Activated T-helper 9 cell treated with anti-CD3 and anti-CD28 coated beads, Interleukin-2, amount 50 U/mL, for 16 hours (primary cell): ENCODE measurements around the gene KCNN1.

Experiments
- DNase-seq: peaks from one replicate; pipeline ENCODE4 v3.0.0-alpha.2; 2020; ENCODE audit warnings: low read depth

Gene KCNN1

DNA sequence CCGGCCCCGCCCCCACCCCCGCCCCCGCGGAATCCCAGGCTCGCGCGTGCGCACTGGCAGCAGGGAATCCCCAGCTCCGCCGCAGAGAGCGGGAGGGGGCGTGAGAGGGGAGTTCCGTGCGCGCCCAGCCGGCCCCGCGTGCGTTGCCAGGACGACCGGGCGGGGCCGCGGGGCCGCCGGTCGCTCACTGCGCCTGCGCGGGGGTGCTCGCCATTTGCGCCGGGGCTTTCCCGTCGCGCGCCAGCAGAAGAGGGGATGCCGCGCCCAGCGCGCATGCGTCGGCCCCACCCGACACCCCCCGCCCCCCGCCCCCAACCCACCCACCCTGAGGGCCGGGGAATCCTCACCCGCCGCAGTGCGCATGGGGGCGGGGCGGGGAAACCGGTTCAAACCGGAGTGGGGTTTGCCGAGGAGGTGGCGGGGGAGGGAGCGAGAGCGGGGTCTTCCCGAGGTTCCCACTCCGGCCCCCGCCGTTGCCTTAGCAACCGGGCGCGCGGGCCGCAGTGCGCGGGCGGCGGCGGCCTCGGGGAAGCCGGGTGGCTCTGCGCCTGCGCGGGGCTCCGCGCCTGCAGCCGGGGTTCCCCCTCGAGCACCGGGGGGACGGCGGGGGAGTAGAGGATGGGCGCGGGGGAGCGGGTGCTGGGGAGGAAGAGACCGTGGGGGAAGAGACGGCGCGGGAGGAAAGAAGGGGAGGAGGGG, 18.9 kb upstream of the KCNN1 start:
- DNase-seq, result peak; percentile 96

DNA sequence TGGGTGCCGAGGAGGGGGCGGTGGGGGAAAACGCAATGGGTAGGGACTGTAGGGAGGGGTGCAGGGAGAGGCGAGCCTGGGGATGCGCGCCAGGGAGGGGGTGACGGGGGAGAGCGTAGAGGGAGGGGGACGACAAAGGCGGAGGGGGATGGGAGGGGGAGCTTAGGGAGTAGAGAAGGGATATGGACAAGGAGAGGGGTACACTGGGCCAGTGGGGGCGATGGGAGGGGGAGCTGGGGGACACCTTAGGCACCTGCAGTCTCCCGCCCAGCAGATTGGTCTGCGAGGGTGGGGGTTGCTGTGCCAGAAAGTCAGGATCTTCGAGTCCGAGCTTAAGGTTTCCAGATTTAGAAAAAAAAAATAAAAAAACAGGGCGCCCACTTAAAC, 18.4 kb upstream of the KCNN1 start:
- no peak for DNase-seq

DNA sequence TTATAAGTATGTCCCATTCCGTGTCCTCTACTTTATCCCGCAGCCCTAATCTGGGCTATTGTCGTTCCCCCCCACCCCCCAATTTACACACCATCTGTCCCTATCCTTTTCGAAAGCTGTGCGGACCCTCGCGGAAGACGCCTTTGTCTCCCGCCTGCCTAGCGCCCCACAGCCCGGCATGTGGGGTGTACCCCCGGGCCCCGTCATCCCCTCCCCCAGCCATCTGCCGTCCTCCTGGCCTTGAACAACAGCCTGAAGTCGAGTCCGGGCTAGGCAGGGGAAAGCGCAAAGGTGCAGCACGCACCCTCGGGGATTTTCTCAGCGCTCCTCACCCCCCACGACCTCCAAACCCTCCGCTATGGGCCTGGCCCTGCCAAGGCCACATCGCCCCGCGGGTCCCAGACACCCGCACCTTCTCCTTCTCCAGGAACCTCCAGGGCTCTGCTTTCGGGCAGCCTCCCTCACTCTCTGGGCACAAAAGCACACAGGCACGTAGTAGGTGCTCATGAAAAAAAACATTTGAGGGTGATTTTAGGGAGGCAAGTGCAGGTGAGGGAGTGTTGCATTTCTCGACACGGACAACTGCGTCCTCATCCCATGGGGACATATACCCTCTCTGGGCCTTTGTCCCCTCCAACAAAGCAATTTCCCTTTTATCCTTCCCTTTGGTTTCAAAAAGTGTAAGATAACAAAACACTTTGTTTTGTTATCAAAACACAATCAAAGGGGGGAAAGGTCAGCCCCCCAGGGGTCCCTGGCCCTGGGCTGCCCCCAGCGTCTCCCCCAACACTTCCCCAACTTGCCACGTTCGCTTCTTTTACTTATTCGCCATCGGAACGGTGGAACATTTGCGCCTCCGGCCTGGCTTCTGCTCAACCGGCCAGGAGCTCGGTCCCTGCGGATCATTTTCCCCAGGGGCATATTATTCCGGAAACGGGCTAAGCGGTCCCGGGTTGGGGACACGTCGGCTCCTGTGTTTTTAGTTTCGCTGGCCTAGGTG, 17.7 kb upstream of the KCNN1 start:
- no peak for DNase-seq

DNA sequence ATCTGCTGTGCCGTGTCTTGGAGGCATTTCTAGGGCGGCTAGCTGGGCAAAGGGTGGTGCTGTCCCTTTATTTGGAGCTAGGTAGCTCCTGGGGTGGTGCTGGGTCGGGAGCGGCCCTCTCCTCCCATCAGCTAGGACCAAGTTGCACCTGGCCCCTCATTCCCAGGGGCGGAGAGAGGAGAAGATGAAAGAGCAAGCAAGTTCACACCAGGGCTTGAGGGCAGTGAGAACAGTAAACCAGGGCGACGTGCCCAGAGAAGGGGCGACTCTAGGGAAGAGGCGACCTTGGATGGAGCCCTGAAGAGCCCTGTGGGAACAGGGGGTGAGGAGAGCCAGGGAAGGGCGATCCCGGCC, 17.0 kb upstream of the KCNN1 start:
- no peak for DNase-seq

DNA sequence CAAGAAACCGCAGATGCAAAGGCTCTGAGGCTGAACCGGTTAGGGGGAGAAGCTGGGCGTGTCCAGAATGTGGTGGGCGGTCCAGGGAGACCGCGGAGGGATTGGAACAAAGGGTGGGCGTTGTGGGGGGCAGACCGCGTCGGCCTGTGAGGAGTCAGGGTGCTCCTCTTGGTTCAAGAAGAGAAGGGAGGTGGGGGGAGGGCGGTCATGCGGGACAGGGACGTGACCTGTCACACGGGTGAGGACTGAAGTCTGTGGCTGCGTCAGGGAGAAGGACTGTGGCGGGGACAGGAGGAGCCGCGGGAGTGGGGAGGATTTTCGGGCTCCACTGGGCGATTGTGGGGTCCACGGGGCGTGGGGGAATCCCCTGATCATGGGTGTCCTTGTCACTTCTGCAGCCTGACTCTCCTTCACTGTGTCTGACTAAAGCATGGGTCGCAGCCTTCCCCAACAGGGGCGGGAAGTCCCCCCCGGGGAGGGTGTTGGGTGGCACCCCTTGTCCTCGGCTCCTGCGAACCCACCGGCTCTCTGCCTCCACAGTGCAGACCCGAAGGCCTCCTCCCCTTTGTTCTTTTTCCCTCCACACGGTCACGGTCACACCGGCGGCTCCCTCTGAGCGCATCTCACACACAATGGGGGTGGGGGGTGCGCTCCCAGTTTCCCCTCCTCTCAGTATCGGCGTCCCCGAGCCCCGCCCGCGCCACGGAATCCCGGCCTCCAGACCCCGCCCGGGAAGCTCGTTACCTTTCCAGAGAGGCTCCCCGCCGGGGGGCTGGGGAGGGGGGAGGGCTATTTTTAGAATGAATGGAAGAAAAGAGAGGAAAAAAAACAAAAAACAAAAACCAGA, 16.4 kb upstream of the KCNN1 start:
- DNase-seq, result peak; percentile 41

GRCh38 chr19:17951157-17951989, 15.5 kb upstream of the KCNN1 start:
- no peak for DNase-seq

GRCh38 chr19:17951990-17952976, 14.6 kb upstream of the KCNN1 start:
- DNase-seq, result no peak

- no peak for DNase-seq
These were observed 13.5 kb upstream of the KCNN1 start for GRCh38 chr19:17953316-17953801.

DNA sequence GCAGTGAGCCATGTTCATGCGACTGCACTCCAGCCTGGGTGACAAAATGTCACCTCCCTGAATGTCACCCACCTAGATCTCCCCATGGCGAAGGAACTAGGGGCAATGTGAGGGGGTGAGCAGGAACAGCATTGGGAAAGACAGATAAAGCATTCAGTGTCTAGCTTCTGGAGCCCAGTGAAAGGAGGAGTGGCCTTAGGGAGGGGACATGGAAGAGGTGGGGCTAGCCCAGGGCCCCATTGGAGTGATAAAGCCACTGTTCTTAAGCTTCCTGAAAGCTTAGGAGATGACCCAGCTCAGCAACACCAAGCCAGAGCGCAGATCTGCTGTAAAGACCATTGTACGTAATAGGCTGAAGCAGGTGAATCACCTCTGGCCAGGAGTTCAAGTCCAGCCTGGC, 13.0 kb upstream of the KCNN1 start:
- no peak for DNase-seq

DNA sequence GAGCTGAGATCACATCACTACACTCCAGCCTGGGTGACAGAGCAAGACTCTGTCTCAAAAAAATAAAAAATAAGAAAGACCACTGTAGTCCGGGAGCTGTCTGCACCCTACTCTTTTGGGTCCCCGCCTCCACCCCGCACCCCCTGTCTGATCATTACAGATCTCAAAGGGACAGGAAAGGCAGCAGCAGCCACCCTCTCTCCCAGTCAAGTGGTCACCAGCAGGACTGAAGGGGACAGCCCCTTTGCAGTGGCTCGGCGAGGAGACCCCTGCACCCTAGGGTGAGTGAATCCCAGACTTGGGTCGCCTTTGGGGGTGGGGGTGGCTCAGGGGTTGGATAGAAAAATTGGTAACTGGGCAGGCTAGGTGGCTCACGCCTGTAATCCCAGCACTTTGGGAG, 12.5 kb upstream of the KCNN1 start:
- DNase-seq, result no peak

GRCh38 chr19:17957149-17957849, 9.6 kb upstream of the KCNN1 start:
- DNase-seq, result no peak

DNA sequence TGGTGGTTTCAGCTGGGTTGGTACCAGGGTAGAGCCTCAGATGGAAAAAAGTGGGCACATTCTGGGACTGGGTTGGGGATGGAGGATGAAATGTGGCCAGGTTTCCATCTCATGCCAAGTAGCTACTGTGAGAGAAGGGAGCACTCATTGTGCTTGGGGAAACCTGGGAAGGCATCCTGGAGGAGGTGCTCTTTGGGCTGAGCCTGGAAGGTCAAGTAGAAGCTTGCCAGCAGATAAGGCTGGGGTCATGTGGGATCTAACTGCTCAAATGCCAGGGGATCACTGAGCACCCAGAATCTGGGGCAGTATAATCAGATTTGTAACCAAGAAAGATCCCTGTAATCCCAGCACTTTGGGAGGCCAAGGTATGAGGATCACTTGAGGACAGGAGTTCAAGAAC, 9.0 kb upstream of the KCNN1 start:
- DNase-seq, result no peak

GRCh38 chr19:17963936-17964691, 2.8 kb upstream of the KCNN1 start:
- no peak for DNase-seq

DNA sequence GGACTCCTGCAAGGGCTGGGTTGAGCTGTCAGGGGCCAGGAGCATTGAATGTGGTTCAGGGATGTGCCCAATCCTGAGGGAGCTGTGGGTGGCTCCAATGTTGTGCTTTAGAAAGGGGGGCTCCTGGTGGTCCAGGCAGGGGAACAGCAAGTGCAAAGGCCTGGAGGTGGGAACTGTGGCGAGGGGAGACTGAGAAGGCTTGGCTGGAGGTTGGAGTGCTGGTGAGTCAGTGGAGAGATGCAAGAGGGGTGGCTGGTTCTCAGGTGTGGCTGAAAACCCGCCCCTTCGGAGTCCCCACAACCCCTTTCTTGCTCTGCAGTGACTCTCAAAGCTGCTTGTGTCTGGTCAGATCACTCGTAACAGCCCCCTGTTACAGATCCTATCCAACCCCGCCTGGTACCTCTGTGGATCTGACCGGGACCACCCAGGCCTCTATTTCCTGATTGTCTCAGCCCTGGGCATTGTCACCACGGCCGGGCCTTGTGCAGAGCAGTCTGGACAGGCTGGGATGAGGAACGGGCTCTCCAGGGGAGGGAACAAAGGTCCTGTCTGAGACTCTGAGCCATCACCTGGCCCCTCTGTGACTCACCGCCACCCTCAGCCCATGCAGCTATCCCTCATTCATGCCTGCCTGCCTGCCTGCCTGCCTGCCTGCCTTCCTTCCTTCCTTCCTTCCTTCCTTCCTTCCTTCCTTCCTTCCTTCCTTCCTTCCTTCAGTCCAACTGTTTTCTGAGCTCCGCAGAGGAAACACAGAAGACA, 1.4 kb upstream of the KCNN1 start:
- DNase-seq, result no peak

DNA sequence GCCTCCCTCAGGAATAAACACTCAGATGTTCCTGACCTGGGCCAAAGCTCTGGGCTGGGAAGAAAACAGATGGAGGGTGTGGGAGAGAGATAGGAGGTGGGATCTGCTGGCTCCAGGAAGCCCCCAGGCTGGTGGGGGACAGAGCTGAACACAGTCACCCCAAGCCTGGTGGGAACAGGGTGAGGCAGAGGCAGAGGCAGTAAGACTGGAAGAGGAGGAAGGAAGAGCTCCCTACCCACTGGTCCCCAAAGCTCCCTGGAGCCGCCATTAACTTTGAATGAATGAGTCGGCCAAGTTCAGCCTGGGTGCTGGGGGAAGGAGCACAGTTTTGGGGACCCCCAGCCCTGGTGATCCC, 801 bp upstream of the KCNN1 start:
- DNase-seq, result no peak

GRCh38 chr19:17967257-17968051, 547 bp downstream of the KCNN1 start:
- DNase-seq, result no peak

GRCh38 chr19:17968362-17968761, 1.5 kb downstream of the KCNN1 start:
- DNase-seq, result no peak
